Measurements from ENCODE around the gene BCAP29. TPM values are rescaled to one million over a fixed set of nuclear protein-coding genes. Genes with fewer than 3 reads are reported as not detected.

BCAP29 gene
- total and polyA plus RNA-seq, 7 donors, result 37.4 to 72.6 (median 50.5) TPM

DNA sequence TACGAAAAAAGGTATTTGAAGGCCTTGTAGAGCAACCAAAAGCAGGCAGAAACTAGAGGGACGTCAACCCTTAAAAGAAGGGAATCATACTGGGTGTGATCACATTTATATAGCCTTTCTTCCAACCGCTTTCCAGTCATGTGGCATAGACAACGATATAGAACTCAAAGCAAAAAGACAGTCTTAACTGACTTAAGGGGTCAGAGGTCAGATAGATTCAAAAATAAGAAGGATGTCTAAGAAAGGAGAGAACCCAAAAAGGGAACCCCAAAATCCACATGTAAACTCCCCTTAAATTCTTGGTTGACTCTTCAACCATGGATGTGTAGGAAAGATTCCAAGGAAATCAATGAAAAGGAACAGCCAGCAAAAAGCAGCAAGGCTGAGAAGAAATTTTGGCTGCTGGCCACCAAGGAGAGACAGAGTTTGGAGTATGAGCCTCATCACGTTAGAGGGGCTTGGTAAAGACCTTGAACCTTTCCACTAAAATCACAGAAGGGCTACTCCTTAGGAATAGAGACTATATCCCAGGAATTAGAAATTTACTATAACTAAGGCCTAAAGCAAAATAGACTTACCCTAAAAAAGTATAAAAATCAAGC is 8.6 kb downstream of the BCAP29 start:
- no peak for ATAC-seq
- intact Hi-C loops (cut with DNase I), result loop anchor here in 1 of 2 donors (10.0 kb wide), 1 partner anchor 136 kb away; no protein-coding TSS in a partner anchor

DNA sequence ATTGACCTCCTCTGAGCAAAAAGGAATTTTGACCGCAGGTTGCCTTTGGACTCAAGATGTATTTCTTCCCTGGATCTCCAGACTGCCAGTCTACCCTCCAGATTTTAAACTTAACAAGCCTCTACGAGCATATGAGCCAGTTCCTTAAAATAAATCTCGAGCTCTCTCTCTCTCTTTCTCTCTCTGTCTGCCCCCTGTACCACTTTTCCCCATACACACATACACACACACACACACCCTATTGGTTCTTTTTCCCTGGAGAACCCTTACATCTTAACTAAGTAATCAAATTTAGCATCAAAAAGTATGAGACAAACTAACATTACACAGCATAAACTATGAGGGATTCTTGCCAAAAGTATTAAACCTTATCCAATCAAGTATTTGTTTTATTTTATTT is 11.4 kb downstream of the BCAP29 start:
- no peak for ATAC-seq
- intact Hi-C loops (cut with DNase I), result loop anchor here in 1 of 2 donors (10.0 kb wide), 1 partner anchor 397 kb away; no protein-coding TSS in a partner anchor
- 43 to 73% (median 56%) methylated on average over 3 of the region's 3 CpGs for WGBS, 3 donors

More for the DNA sequence above, 8.6 kb downstream of the BCAP29 start:
- TF ChIP-seq, protein P1, sequence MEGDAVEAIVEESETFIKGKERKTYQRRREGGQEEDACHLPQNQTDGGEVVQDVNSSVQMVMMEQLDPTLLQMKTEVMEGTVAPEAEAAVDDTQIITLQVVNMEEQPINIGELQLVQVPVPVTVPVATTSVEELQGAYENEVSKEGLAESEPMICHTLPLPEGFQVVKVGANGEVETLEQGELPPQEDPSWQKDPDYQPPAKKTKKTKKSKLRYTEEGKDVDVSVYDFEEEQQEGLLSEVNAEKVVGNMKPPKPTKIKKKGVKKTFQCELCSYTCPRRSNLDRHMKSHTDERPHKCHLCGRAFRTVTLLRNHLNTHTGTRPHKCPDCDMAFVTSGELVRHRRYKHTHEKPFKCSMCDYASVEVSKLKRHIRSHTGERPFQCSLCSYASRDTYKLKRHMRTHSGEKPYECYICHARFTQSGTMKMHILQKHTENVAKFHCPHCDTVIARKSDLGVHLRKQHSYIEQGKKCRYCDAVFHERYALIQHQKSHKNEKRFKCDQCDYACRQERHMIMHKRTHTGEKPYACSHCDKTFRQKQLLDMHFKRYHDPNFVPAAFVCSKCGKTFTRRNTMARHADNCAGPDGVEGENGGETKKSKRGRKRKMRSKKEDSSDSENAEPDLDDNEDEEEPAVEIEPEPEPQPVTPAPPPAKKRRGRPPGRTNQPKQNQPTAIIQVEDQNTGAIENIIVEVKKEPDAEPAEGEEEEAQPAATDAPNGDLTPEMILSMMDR (IDR thresholded peaks at IDR 0.05), result no peak
- H3K4me1 ChIP-seq, result no peaks in the 10 kb centered on the region
- H3K4me3 ChIP-seq, result no peak overlapping the region
- DNase-seq, result no peak
- H3K36me3 ChIP-seq (ENCODE audit: insufficient read depth in 1 of 2, low read depth in 1 of 2), result peaks cover 3 to 50% of the 10 kb centered on the region in 2 donors
- WGBS, 3 donors, result 88 to 92% (median 92%) methylated on average over 5 of the region's 5 CpGs
- H3K27me3 ChIP-seq (ENCODE audit: insufficient read depth in 3 of 3, low read length in 2 of 3), result no peaks in the 10 kb centered on the region
- no peaks in the 10 kb centered on the region for H3K9me3 ChIP-seq
- H3K27ac ChIP-seq, result no peak overlapping the region

DNA sequence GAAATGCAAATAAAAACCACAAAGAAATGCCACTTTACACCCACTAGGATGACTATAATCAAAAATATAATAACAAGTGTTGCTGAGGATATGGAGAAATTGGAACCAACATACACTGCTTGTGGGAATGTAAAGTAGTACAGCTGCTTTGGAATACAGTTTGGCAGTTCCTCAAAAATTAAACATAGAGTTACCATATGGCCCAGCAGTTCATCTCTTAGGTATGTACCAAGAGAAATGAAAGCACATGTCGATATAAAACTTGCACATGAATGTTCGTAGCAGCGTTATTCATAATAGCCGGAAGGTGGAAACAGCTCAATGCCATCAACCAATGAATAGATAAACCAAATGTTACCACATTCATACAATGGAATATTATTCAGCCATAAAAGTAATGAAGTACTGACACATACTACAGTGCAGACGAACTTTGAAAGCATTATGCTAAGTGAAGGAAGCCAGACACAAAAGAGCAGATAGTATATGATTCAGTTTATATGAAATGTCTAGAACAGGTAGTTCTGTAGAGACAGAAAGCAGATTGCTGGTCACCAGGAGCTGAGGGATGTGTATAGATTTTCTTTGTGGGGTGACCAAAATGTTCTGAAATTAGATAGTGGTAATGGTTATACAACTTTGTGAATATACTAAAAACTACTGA is 12.4 kb downstream of the BCAP29 start:
- no peaks in the 10 kb centered on the region for H3K9me3 ChIP-seq
- peaks cover 16% of the 10 kb centered on the region for H3K4me1 ChIP-seq
- H3K27me3 ChIP-seq (ENCODE audit: insufficient read depth in 3 of 3, low read length in 2 of 3), result no peaks in the 10 kb centered on the region
- TF ChIP-seq, protein P1 (IDR thresholded peaks at IDR 0.05), result no peak
- DNase-seq (no peak), ATAC-seq (no peak)
- H3K4me3 ChIP-seq, result no peak overlapping the region
- 79 to 87% (median 86%) methylated on average over 5 of the region's 5 CpGs for whole genome bisulfite sequencing, 3 donors
- H3K27ac ChIP-seq, result no peak overlapping the region
- peaks cover 2 to 51% of the 10 kb centered on the region in 2 donors for H3K36me3 ChIP-seq (ENCODE audit: insufficient read depth in 1 of 2, low read depth in 1 of 2)
- intact Hi-C loops (cut with DNase I), result loop anchor here in 1 of 2 donors (10.0 kb wide), 1 partner anchor 398 kb away; no protein-coding TSS in a partner anchor

More for the DNA sequence above, 11.4 kb downstream of the BCAP29 start:
- TF ChIP-seq, protein P1 (IDR thresholded peaks at IDR 0.05), result no peak
- H3K27ac ChIP-seq, result no peak overlapping the region
- peaks cover 7% of the 10 kb centered on the region for H3K4me1 ChIP-seq
- no peak for DNase-seq
- H3K36me3 ChIP-seq (ENCODE audit: insufficient read depth in 1 of 2, low read depth in 1 of 2), result peaks cover 2 to 55% of the 10 kb centered on the region in 2 donors
- H3K9me3 ChIP-seq, result no peaks in the 10 kb centered on the region
- no peaks in the 10 kb centered on the region for H3K27me3 ChIP-seq (ENCODE audit: insufficient read depth in 3 of 3, low read length in 2 of 3)
- no peak overlapping the region for H3K4me3 ChIP-seq

DNA sequence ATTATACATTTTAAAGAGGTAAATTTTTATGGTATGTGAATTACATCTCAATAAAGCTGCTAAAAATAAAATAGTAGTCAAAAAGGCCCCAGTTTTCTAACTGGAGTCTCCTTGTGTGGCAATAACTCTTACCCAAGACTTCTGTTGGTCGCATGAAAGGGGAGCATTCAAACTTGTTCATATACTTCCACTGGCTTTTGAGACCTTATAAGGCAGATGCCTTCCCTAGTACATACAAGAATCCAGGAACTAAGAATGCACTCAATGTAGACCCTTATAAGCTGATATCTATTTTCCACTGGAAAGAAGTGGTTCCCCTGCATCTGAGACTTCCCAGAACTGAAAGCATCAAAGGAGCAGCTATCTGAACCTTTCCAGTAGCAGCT is 13.0 kb downstream of the BCAP29 start:
- Histone ChIP-seq H3K4me1 (peaks cover 16% of the 10 kb centered on the region), H3K27ac (no peak overlapping the region)
- intact Hi-C loops (cut with DNase I), result loop anchor here in 1 of 2 donors (10.0 kb wide), 1 partner anchor 398 kb away; no protein-coding TSS in a partner anchor

More for the DNA sequence above, 13.0 kb downstream of the BCAP29 start:
- no peak overlapping the region for H3K4me3 ChIP-seq
- H3K36me3 ChIP-seq (ENCODE audit: insufficient read depth in 1 of 2, low read depth in 1 of 2), result peaks cover 2 to 52% of the 10 kb centered on the region in 2 donors
- DNase-seq (no peak), ATAC-seq (no peak)
- TF ChIP-seq, protein P1 (IDR thresholded peaks at IDR 0.05), result no peak
- no peaks in the 10 kb centered on the region for H3K27me3 ChIP-seq (ENCODE audit: insufficient read depth in 3 of 3, low read length in 2 of 3)
- H3K9me3 ChIP-seq, result no peaks in the 10 kb centered on the region
- WGBS, 3 donors, result 91 to 100% (median 92%) methylated on average over 1 of the region's 1 CpG

All from psoas muscle (tissue), 8 donors.